ENCODE measurements around the gene APOC3.
"Not testable (repeated sequence)": the region's sequence is repeated elsewhere in the genome, so short reads cannot be mapped to it uniquely, and the experiment has no call there.

The APOC3 gene

DNA sequence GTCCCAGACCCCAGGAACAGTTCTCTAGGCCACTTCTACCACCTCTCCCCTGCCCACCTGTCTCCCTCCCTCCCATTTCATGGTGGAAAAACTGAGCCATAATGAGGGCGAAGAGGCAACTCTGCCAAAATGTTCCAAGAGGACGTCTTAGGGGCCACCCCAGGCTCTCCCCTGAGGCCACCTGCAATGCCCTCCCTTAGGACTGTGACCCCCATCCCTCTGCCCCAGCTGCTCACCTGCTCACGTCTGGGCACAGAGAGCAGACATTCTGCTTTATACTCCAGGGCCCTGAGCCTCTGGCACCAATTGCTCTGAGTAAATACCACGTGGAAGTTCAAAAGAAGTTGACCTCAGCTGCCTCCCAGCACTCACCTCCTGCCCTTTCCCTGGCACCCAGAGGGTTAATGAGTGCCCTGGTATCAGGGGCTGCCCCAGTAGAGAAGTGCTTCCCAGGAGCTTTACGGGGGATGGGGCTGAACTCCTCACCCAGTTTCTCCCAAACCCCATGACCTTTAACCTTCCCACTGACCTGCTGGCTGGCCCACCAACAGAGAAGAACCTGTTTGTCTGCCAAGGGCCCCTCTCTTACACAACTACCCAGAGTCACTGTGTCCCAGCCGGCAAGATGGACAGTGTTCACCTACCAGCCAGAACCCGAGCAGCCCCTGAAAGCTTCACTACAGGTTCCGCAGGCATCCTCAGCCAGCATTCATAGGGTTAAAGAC, 37.4 kb upstream of the APOC3 start:
- DNase-seq (ENCODE audit: low spot score in 2 of 2) (no peak), ATAC-seq (replicated peaks; ENCODE audit: extremely low read depth, poor library complexity, severe bottlenecking) (no peak)
- H3K9me3 Mint-ChIP-seq: no peaks in the 10 kb centered on the region
- H3K27ac Mint-ChIP-seq (ENCODE audit: low read depth): no peak overlapping the region
- no peaks in the 10 kb centered on the region for H3K27me3 Mint-ChIP-seq
- peaks cover 13% of the 10 kb centered on the region for H3K4me1 Mint-ChIP-seq
- peaks cover 5% of the 10 kb centered on the region for H3K36me3 Mint-ChIP-seq (ENCODE audit: insufficient read depth)
- no peak overlapping the region for H3K4me3 Mint-ChIP-seq

DNA sequence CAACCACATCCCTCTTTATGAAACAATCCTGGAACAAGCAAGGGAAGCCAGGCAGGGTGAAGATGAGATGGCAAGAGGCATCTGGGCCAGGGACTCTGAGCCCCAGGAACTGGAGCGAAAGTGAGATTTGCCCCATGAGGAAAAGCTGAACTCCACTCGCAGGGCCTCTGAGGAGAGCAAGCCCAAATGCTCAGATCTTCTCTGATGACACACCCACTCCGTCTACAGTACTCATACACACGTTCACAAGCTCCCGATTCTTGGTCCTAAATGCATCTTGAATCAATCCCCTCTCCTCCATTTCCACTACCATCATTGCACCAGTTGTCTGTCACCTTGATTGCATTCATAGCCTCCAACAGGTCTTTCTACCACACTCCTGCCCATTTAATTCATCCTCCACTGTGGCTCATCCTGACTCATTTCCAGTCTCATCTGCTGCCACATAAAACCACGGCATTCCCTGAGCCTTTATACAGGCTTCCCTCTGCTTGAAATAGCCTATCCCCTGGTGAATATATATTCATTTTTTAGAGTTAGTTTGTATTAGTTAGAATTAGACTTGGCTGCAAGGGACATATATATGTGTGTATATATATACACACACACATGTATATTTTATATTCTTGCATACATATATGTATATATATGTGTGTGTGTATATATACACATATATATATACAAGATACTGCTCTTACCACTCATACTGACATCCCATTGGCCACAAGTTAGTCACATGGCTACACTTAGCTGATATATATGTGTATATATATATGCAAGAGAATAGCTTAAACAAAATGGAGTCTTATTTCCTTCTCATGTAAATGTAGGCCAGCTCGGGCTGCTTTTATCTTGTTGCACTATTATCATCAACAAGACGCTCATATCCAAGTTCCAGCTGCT, 36.6 kb upstream of the APOC3 start:
- DNase-seq (ENCODE audit: low spot score in 2 of 2) (no peak), ATAC-seq (replicated peaks; ENCODE audit: extremely low read depth, poor library complexity, severe bottlenecking) (no peak)
- Mint-ChIP-seq H3K9me3 (no peaks in the 10 kb centered on the region), H3K4me1 (peaks cover 12% of the 10 kb centered on the region), H3K4me3 (no peak overlapping the region), H3K27me3 (no peaks in the 10 kb centered on the region), H3K27ac (ENCODE audit: low read depth) (no peak overlapping the region), H3K36me3 (ENCODE audit: insufficient read depth) (peaks cover under 1% of the 10 kb centered on the region)

DNA sequence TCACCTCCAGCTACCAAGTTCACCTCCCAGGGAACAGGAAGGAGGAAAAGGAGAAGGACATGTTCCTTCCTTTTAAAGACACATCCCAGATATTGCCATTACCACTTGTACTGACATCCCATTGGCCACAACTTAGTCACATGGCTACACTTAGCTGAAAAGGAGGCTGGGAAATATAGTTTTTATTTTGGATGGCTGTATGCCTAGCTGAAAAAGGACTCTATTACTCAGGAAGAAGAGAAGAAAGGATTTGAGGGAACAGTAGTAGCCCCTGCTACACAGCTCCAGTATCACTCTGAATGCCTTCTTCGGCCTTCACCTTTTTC, 36.0 kb upstream of the APOC3 start:
- no peak overlapping the region for H3K4me3 Mint-ChIP-seq
- no peaks in the 10 kb centered on the region for H3K36me3 Mint-ChIP-seq (ENCODE audit: insufficient read depth)
- H3K27me3 Mint-ChIP-seq: no peaks in the 10 kb centered on the region
- ATAC-seq (replicated peaks; ENCODE audit: extremely low read depth, poor library complexity, severe bottlenecking) (no peak), DNase-seq (ENCODE audit: low spot score in 2 of 2) (no peak)
- peaks cover 6% of the 10 kb centered on the region for H3K4me1 Mint-ChIP-seq
- no peak overlapping the region for H3K27ac Mint-ChIP-seq (ENCODE audit: low read depth)
- H3K9me3 Mint-ChIP-seq: no peaks in the 10 kb centered on the region

DNA sequence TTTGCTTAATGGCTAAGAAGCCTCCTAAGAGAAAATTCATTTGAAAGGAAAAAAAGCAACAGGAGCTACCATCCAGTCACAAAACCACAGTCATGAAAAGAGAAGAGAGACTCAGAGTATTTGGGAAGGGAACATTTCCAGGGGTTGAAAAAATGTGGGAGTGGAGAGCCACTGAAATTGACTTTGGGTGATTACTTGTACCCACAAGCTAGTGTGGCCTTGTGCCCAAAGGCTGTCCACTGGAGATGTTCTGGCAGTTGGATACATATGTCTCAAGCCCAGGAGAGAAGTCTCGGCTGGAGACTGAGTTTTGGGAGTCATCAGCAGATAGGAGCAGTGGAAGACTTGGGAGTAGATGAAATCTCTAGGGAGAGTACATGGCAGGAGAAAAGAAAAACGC, 34.9 kb upstream of the APOC3 start:
- H3K4me3 Mint-ChIP-seq: no peak overlapping the region

DNA sequence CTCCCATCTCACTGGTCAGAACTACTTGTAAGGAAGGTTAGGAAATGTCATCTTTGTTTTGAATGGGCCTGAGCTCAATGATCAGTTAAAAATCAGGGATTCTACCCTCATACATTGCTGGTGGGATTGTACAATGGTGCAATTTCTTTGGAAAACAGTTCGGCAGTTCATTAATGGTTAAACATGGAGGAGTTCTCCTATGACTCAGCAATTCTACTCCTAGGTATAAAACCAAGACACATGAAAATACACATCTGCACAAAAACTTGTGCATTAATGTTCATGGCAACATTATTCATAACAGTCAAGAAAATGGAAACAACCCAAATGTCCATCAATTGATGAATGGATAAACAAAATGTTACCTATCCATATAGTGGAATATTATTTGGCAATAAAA, 33.2 kb upstream of the APOC3 start:
- H3K27ac Mint-ChIP-seq (ENCODE audit: low read depth): peak overlapping the region; percentile 60
- DNase-seq (ENCODE audit: low spot score in 2 of 2) (no peak), ATAC-seq (replicated peaks; ENCODE audit: extremely low read depth, poor library complexity, severe bottlenecking) (no peak)
- H3K4me1 Mint-ChIP-seq: no peaks in the 10 kb centered on the region
- H3K36me3 Mint-ChIP-seq (ENCODE audit: insufficient read depth): no peaks in the 10 kb centered on the region
- H3K27me3 Mint-ChIP-seq: peaks cover 14% of the 10 kb centered on the region
- H3K9me3 Mint-ChIP-seq: no peaks in the 10 kb centered on the region
- no peak overlapping the region for H3K4me3 Mint-ChIP-seq

More for the DNA sequence above, 34.9 kb upstream of the APOC3 start:
- no peak overlapping the region for H3K27ac Mint-ChIP-seq (ENCODE audit: low read depth)
- H3K36me3 Mint-ChIP-seq (ENCODE audit: insufficient read depth): no peaks in the 10 kb centered on the region
- H3K9me3 Mint-ChIP-seq: no peaks in the 10 kb centered on the region
- peaks cover 6% of the 10 kb centered on the region for H3K4me1 Mint-ChIP-seq
- no peak for ATAC-seq (replicated peaks; ENCODE audit: extremely low read depth, poor library complexity, severe bottlenecking)
- peaks cover 3% of the 10 kb centered on the region for H3K27me3 Mint-ChIP-seq
- DNase-seq (ENCODE audit: low spot score in 2 of 2): no peak

DNA sequence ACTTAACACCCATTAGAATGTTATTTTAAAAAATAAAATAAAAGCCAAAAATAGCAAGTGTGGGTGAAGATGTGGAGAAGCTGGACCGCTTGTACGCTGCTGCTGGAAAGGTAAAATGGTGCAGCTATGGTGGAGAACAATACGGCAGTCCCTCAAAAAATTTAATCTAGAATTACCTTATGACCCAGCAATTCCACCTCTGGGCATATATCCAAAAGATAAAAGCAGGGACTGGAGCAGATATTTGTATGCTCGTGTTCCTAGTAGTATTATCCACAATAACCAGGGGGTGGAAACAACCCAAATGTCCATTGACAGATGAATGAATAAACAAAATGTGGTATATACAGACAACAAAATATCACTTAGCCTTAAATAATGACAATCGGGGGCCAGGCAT, 31.9 kb upstream of the APOC3 start:
- H3K27ac Mint-ChIP-seq (ENCODE audit: low read depth): no peak overlapping the region
- H3K27me3 Mint-ChIP-seq: peaks cover 14% of the 10 kb centered on the region
- DNase-seq (ENCODE audit: low spot score in 2 of 2): no peak

DNA sequence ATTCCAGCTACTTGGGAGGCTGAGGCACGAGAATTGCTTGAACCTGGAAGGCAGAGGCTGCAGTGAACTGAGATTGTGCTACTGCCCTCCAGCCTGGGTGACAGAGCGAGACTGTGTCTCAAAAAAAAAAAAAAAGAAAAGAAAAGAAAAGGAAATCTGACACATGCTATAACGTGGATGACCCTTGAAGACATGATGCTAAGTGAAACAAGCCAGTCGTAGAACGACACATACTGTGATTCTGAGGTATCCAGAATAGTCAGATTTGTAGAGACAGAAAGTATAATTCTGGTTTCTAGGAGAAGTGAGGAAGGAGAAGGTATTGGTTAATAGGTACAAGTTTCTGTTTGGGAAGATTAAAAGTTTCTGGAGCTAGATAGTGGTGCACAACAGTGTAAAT, 31.3 kb upstream of the APOC3 start:
- H3K27ac Mint-ChIP-seq (ENCODE audit: low read depth): no peak overlapping the region
- DNase-seq (ENCODE audit: low spot score in 2 of 2) (no peak), ATAC-seq (replicated peaks; ENCODE audit: extremely low read depth, poor library complexity, severe bottlenecking) (no peak)
- H3K36me3 Mint-ChIP-seq (ENCODE audit: insufficient read depth): no peaks in the 10 kb centered on the region
- H3K9me3 Mint-ChIP-seq: no peaks in the 10 kb centered on the region
- no peaks in the 10 kb centered on the region for H3K4me1 Mint-ChIP-seq
- no peak overlapping the region for H3K4me3 Mint-ChIP-seq
- peaks cover 14% of the 10 kb centered on the region for H3K27me3 Mint-ChIP-seq

More for the DNA sequence above, 31.9 kb upstream of the APOC3 start:
- no peaks in the 10 kb centered on the region for H3K4me1 Mint-ChIP-seq
- H3K4me3 Mint-ChIP-seq: no peak overlapping the region
- no peaks in the 10 kb centered on the region for H3K36me3 Mint-ChIP-seq (ENCODE audit: insufficient read depth)
- H3K9me3 Mint-ChIP-seq: no peaks in the 10 kb centered on the region
- no peak for ATAC-seq (replicated peaks; ENCODE audit: extremely low read depth, poor library complexity, severe bottlenecking)

DNA sequence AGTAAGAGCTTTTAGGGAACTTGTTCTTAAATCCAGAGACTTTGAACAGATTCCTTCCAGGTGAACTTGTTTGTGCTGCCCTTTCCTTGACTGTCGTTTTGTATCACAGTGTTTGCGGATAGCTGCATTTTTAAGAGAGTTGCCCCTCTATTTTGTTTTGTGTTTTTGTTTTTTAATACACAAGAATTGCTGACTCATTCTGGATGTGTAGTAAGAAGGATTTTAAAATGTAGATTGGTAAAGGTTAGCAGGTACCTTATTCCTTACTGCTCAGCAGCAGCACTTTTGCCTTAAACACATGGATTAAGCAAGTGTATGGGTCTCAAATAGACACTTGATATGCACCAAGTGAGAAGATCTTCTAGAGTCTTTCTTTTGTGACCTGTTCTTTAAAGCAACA, 29.1 kb upstream of the APOC3 start:
- Mint-ChIP-seq H3K4me1 (no peaks in the 10 kb centered on the region), H3K36me3 (ENCODE audit: insufficient read depth) (no peaks in the 10 kb centered on the region), H3K4me3 (no peak overlapping the region), H3K9me3 (no peaks in the 10 kb centered on the region), H3K27me3 (peaks cover 14% of the 10 kb centered on the region), H3K27ac (ENCODE audit: low read depth) (no peak overlapping the region)
- ATAC-seq (replicated peaks; ENCODE audit: extremely low read depth, poor library complexity, severe bottlenecking): no peak
- no peak for DNase-seq (ENCODE audit: low spot score in 2 of 2)

DNA sequence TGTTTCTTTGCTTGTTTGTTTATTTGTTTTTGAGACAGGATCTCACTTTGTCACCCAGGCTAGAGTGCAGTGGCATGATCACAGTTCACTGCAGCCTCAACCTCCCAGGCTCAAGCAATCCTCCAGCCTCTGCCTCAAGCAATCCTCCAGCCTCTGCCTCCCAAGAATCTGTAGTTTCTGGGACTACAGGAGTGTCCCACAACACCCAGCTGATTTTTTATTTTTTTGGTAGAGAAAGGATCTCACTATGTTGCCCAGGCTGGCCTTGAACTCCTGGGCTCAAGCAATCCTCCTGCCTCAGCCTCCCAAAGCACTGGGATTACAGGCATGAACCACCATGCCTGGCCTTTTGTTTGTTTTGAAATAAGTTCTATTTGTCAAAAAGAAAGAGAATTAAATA, 28.0 kb upstream of the APOC3 start:
- not testable (repeated sequence) for DNase-seq (ENCODE audit: low spot score in 2 of 2); H3K4me3 Mint-ChIP-seq; H3K36me3 Mint-ChIP-seq (ENCODE audit: insufficient read depth); H3K4me1 Mint-ChIP-seq; H3K9me3 Mint-ChIP-seq; ATAC-seq (replicated peaks; ENCODE audit: extremely low read depth, poor library complexity, severe bottlenecking); H3K27ac Mint-ChIP-seq (ENCODE audit: low read depth)
- peaks cover 14% of the 10 kb centered on the region for H3K27me3 Mint-ChIP-seq

DNA sequence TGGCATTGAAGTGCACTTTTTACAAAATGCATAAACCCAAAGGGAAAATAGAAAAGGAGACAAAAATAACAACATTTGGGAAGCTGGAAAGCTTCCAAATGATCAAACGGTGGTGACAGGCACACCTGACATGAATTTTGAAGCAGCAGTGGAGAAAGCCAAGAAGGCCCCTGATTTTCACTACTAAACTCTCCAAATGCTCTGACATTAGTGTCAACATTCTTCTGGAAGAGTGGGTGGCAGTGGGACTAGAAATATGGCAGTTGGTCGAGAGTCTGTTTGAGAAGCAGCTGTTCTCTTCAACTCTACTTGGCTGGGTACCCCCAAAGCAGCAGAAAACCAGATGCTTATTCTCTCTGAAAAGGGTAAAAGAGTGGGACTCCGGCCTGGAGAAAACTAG, 25.7 kb upstream of the APOC3 start:
- ATAC-seq (replicated peaks; ENCODE audit: extremely low read depth, poor library complexity, severe bottlenecking) (no peak), DNase-seq (ENCODE audit: low spot score in 2 of 2) (no peak)
- H3K36me3 Mint-ChIP-seq (ENCODE audit: insufficient read depth): no peaks in the 10 kb centered on the region
- H3K4me1 Mint-ChIP-seq: no peaks in the 10 kb centered on the region
- H3K4me3 Mint-ChIP-seq: no peak overlapping the region
- H3K27me3 Mint-ChIP-seq: peaks cover 14% of the 10 kb centered on the region
- H3K9me3 Mint-ChIP-seq: no peaks in the 10 kb centered on the region
- no peak overlapping the region for H3K27ac Mint-ChIP-seq (ENCODE audit: low read depth)

DNA sequence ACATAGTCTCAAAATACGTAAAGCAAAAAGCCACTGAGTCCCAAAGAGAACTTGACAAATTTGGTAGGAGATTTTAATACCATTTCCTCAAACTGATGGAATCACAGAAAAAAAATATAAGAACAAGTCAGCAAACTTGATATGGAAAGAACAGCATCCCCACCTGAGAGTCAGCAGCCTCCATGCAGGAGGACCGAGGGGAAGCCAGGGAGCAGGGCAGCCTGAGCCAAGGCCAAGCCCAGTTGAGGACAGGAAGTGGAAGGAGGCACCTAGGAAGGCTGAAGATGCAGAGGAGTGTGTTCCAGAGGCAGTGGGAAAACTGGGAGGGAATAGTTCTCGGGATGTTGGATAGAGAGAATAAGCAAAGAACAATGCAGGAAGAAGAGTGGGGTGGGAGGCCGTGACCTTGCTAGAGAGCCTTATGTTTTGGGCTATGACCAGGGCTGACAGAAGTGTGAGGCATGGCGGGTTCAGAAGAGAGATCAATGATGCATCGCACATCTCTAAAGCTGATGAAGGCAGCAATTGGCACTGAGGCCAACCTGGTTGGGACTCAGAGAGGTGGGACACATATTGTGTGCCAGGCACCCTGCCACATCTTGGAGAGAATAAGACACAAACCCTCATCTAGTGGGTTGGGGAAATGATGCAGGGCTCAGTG, 22.0 kb upstream of the APOC3 start:
- no peak for DNase-seq (ENCODE audit: low spot score in 2 of 2)
- Mint-ChIP-seq H3K4me1 (no peaks in the 10 kb centered on the region), H3K36me3 (ENCODE audit: insufficient read depth) (no peaks in the 10 kb centered on the region), H3K27me3 (no peaks in the 10 kb centered on the region), H3K9me3 (no peaks in the 10 kb centered on the region), H3K4me3 (no peak overlapping the region), H3K27ac (ENCODE audit: low read depth) (no peak overlapping the region)
- no peak for ATAC-seq (replicated peaks; ENCODE audit: extremely low read depth, poor library complexity, severe bottlenecking)

DNA sequence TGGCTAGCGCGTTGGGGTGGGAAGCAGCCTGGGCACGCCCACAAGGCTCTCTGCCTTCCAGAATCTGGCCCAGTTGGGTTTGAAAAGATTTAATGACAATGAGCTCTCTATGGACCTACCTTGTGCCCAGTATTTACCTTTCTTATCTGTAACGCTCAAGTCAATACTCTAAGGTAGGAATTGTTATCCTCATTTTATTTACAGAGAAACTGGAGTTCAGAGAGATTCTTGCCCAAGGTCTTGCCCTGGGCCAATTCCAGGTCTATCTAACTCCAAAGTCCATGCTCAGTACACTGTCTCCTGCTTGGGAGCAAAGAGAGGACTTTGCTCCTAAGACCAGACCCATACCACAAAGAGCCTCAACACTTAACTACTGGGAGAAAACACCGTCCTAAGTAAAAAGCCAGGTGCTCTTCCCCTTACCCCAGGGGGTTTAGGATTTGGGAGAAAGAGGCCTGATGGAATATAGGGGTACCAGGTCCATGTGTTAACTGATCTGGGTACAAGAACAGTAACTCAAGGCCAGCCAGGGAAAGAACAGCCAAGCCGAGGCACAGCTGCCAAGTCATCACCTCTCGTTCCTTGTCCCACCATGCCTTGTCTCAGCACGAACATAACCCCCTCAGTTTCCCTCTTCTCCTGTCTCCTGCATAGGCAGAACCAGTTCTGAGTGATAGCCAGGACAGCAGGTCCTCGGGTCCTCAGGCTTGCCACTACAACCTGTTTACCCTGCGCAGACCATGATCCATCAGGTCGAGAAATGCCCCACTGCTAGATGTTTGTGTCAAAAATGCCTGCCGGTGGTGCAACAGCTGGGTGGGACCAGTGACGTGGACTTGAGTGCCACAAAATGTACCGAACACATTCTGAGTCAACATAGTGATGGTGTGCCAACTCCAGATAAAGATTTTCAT, 21.2 kb upstream of the APOC3 start:
- no peaks in the 10 kb centered on the region for H3K9me3 Mint-ChIP-seq
- H3K4me1 Mint-ChIP-seq: peaks cover 3% of the 10 kb centered on the region
- DNase-seq (ENCODE audit: low spot score in 2 of 2): no peak
- no peak overlapping the region for H3K4me3 Mint-ChIP-seq
- no peaks in the 10 kb centered on the region for H3K27me3 Mint-ChIP-seq
- H3K27ac Mint-ChIP-seq (ENCODE audit: low read depth): no peak overlapping the region
- no peaks in the 10 kb centered on the region for H3K36me3 Mint-ChIP-seq (ENCODE audit: insufficient read depth)
- no peak for ATAC-seq (replicated peaks; ENCODE audit: extremely low read depth, poor library complexity, severe bottlenecking)
